ENCODE measurements around the gene UGT1A5.

- TF ChIP-seq EZH2phosphoT487 (IDR thresholded peaks at IDR 0.05; ENCODE audit: borderline replicate concordance), result no peak
- TF ChIP-seq, protein P1, sequence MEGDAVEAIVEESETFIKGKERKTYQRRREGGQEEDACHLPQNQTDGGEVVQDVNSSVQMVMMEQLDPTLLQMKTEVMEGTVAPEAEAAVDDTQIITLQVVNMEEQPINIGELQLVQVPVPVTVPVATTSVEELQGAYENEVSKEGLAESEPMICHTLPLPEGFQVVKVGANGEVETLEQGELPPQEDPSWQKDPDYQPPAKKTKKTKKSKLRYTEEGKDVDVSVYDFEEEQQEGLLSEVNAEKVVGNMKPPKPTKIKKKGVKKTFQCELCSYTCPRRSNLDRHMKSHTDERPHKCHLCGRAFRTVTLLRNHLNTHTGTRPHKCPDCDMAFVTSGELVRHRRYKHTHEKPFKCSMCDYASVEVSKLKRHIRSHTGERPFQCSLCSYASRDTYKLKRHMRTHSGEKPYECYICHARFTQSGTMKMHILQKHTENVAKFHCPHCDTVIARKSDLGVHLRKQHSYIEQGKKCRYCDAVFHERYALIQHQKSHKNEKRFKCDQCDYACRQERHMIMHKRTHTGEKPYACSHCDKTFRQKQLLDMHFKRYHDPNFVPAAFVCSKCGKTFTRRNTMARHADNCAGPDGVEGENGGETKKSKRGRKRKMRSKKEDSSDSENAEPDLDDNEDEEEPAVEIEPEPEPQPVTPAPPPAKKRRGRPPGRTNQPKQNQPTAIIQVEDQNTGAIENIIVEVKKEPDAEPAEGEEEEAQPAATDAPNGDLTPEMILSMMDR (conservative IDR thresholded peaks at IDR 0.05; ENCODE audit: low read length), result no peak
Observed at GRCh38 chr2:233674314-233674713, 38.4 kb upstream of the UGT1A5 start.
